ENCODE results near the gene PROCA1.

The PROCA1 gene

DNA sequence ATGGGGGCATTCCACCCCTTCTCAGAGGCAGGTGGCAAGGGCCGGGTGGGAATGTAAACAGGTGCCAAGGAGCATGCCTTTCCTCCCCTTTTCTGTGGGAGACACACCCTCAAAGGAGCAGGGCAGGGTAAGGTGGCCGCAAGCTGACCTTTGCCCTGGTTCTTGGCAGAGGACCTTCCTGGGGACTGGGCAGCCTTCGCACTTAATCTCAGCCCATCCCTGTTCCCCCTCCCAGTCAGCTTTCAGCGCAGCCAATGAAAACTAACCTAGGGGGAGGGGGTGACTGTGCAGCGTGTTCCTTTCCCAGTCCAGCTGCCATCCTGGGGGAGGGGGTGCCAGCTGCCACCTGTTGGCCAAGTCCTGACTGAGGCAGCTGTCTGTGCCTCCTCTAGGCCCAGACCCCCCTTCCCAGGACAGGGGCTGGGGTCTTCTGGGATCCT lies 34.9 kb upstream of the PROCA1 start:
- no peaks in the 10 kb centered on the region for H3F3A ChIP-seq (ENCODE audit: low read depth)
- peaks cover 33% of the 10 kb centered on the region for H3K4me1 ChIP-seq (ENCODE audit: insufficient read depth, low read length, poor library complexity, severe bottlenecking)
- H3K9ac ChIP-seq (ENCODE audit: low read depth, low read length, poor library complexity, severe bottlenecking), result peak overlapping the region; percentile 82
- TF ChIP-seq, protein P1, sequence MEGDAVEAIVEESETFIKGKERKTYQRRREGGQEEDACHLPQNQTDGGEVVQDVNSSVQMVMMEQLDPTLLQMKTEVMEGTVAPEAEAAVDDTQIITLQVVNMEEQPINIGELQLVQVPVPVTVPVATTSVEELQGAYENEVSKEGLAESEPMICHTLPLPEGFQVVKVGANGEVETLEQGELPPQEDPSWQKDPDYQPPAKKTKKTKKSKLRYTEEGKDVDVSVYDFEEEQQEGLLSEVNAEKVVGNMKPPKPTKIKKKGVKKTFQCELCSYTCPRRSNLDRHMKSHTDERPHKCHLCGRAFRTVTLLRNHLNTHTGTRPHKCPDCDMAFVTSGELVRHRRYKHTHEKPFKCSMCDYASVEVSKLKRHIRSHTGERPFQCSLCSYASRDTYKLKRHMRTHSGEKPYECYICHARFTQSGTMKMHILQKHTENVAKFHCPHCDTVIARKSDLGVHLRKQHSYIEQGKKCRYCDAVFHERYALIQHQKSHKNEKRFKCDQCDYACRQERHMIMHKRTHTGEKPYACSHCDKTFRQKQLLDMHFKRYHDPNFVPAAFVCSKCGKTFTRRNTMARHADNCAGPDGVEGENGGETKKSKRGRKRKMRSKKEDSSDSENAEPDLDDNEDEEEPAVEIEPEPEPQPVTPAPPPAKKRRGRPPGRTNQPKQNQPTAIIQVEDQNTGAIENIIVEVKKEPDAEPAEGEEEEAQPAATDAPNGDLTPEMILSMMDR (conservative IDR thresholded peaks at IDR 0.05; ENCODE audit: low read length), result no peak
- no peak for TF ChIP-seq EZH2phosphoT487 (IDR thresholded peaks at IDR 0.05; ENCODE audit: borderline replicate concordance)
- H3K27me3 ChIP-seq (ENCODE audit: insufficient read depth, low read length, poor library complexity, severe bottlenecking), result no peaks in the 10 kb centered on the region
- H4K20me1 ChIP-seq (ENCODE audit: insufficient read depth, low read length, poor library complexity, severe bottlenecking), result peaks cover 40% of the 10 kb centered on the region
- peak overlapping the region; percentile 86 for H3K4me2 ChIP-seq (ENCODE audit: low read depth, low read length, poor library complexity, severe bottlenecking)
- H3K9me3 ChIP-seq (ENCODE audit: insufficient read depth, low read depth, low read length), result no peaks in the 10 kb centered on the region
- H3K79me2 ChIP-seq (ENCODE audit: insufficient read depth, low read length), result peaks cover 44% of the 10 kb centered on the region
- peaks cover 25% of the 10 kb centered on the region; the same call in 1 of the 2 replicates for H3K36me3 ChIP-seq (ENCODE audit: insufficient read depth, low read length)
- H2AFZ ChIP-seq (ENCODE audit: low read length), result no peak overlapping the region
- peak overlapping the region; percentile 93 for H3K4me3 ChIP-seq (ENCODE audit: low read length, poor library complexity, severe bottlenecking)
- H3K9me2 ChIP-seq (replicated peaks; ENCODE audit: low read depth, low read length), result no peaks in the 10 kb centered on the region

DNA sequence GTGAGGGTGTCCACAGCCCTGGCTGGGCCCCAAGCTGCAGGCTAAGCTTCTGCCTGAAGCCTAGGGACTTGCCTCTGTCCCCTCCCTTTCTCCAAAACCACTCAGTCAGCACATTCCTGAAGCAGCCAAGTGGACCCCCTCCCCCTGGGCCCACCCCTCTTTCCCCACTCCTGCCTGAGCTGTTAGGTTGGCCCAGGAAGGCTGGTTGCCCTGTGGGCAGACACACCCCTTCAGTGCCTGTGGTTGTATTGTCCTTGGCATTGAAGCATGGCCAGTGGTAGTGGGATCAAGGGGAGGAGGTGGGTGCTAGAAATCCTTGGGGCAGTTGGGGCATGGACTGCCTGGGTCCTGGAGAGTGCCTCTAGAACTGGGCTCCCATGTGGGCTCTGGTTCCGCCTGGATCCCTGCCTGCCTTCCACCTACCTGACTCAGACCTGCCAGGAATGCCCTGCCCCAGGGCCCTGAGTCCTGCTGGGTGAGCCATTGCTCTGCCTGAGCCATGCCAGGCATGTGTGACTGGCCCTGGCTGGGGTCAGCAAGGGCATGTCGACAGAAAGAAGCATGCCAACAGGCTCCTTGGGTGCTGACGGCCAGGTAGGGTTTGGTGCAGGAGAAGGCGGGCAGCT lies 34.2 kb upstream of the PROCA1 start:
- Histone ChIP-seq H3K4me1 (ENCODE audit: insufficient read depth, low read length, poor library complexity, severe bottlenecking) (peaks cover 33% of the 10 kb centered on the region), H3F3A (ENCODE audit: low read depth) (no peaks in the 10 kb centered on the region), H3K27me3 (ENCODE audit: insufficient read depth, low read length, poor library complexity, severe bottlenecking) (no peaks in the 10 kb centered on the region), H2AFZ (ENCODE audit: low read length) (no peak overlapping the region), H3K4me2 (ENCODE audit: low read depth, low read length, poor library complexity, severe bottlenecking) (peak overlapping the region; percentile 86), H3K4me3 (ENCODE audit: low read length, poor library complexity, severe bottlenecking) (peak overlapping the region; percentile 93), H3K9me2 (replicated peaks; ENCODE audit: low read depth, low read length) (no peaks in the 10 kb centered on the region), H3K36me3 (ENCODE audit: insufficient read depth, low read length) (peaks cover 25% of the 10 kb centered on the region; the same call in 1 of the 2 replicates), H3K9me3 (ENCODE audit: insufficient read depth, low read depth, low read length) (no peaks in the 10 kb centered on the region), H4K20me1 (ENCODE audit: insufficient read depth, low read length, poor library complexity, severe bottlenecking) (peaks cover 40% of the 10 kb centered on the region), H3K79me2 (ENCODE audit: insufficient read depth, low read length) (peaks cover 44% of the 10 kb centered on the region), H3K9ac (ENCODE audit: low read depth, low read length, poor library complexity, severe bottlenecking) (peak overlapping the region; percentile 82)
- TF ChIP-seq EZH2phosphoT487 (IDR thresholded peaks at IDR 0.05; ENCODE audit: borderline replicate concordance), result no peak
- TF ChIP-seq, protein P1 (conservative IDR thresholded peaks at IDR 0.05; ENCODE audit: low read length), result no peak

DNA sequence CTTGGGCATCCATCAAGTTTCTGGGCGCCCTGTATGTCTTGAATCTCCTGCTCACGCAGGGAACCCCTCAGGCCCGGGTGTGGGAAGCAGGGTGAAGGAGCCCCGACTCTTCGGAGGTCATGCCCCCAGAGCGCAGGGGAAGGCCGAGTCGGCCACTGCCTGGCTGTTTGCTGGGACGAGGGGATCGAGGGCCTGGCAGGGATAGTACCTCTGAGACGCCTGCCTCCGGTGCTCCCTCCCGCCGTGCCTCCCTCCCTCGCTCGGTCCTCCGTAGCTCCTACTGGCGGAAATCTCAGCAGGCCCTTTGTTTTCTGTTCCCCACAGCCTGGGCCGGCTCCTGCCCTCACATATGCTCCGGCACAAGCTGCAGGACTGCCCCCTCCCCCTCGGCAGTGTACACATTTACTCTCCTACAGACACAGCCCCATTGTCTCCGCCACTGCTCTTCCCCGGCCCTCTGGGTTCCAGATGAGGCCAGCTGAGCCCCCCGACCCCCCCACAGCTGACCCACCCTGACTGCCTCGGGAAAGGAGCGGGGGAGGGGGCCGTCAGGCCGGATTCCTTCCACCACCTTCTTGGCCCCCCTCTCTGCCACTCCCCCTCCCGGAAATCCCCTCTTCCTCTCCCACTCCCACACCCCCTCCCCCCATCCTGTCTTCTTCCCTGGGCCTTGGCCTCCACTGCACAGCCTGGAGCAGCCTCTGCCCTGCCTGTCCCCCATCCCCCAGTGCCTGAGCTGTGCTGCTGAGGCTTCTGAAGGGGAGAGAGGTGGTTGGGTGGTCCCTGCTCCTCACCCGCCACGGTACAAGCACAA lies 33.5 kb upstream of the PROCA1 start:
- Histone ChIP-seq H3K9me3 (ENCODE audit: insufficient read depth, low read depth, low read length) (no peaks in the 10 kb centered on the region), H3F3A (ENCODE audit: low read depth) (no peaks in the 10 kb centered on the region), H3K4me1 (ENCODE audit: insufficient read depth, low read length, poor library complexity, severe bottlenecking) (peaks cover 30% of the 10 kb centered on the region), H3K4me3 (ENCODE audit: low read length, poor library complexity, severe bottlenecking) (peak overlapping the region; percentile 93), H2AFZ (ENCODE audit: low read length) (peak overlapping the region; percentile 29), H3K36me3 (ENCODE audit: insufficient read depth, low read length) (peaks cover 25% of the 10 kb centered on the region; the same call in 1 of the 2 replicates), H3K79me2 (ENCODE audit: insufficient read depth, low read length) (peaks cover 44% of the 10 kb centered on the region), H3K27me3 (ENCODE audit: insufficient read depth, low read length, poor library complexity, severe bottlenecking) (no peaks in the 10 kb centered on the region), H4K20me1 (ENCODE audit: insufficient read depth, low read length, poor library complexity, severe bottlenecking) (peaks cover 34% of the 10 kb centered on the region), H3K9me2 (replicated peaks; ENCODE audit: low read depth, low read length) (no peaks in the 10 kb centered on the region), H3K9ac (ENCODE audit: low read depth, low read length, poor library complexity, severe bottlenecking) (peak overlapping the region; percentile 82), H3K4me2 (ENCODE audit: low read depth, low read length, poor library complexity, severe bottlenecking) (peak overlapping the region; percentile 86)
- no peak for TF ChIP-seq EZH2phosphoT487 (IDR thresholded peaks at IDR 0.05; ENCODE audit: borderline replicate concordance)
- TF ChIP-seq, protein P1 (conservative IDR thresholded peaks at IDR 0.05; ENCODE audit: low read length), result no peak

Data from Loucy (cell line).